Trophoblast cell (in vitro differentiated cells and primary cell): ENCODE data around the gene FMOD.
"Not testable (repeated sequence)": the region's sequence is repeated elsewhere in the genome, so short reads cannot be mapped to it uniquely, and the experiment has no call there.

Experiments
- DNase-seq, 2 donors: peaks; one replicate each; pipeline ENCODE4 v3.0.0-alpha.2; 2016
- H2AFZ ChIP-seq: 2 replicates; pipeline ENCODE4 v1.6.1; 2013; ENCODE audit warnings: low read length, moderate library complexity, mild to moderate bottlenecking; ENCODE audit not compliant: insufficient read depth, poor library complexity
- H2AK5ac ChIP-seq: 2 replicates; pipeline ENCODE4 v1.6.1; 2013; ENCODE audit warnings: mild to moderate bottlenecking, low read length
- H2BK120ac ChIP-seq: 2 replicates; pipeline ENCODE4 v1.6.1; 2013; ENCODE audit warnings: low read length, mild to moderate bottlenecking, moderate library complexity; ENCODE audit not compliant: insufficient read depth, poor library complexity
- H2BK12ac ChIP-seq: 2 replicates; pipeline ENCODE4 v1.6.1; 2013; ENCODE audit warnings: mild to moderate bottlenecking, low read length, moderate library complexity
- H2BK5ac ChIP-seq: 2 replicates; pipeline ENCODE4 v1.6.1; 2013; ENCODE audit warnings: low read length, low read depth, moderate library complexity, mild to moderate bottlenecking; ENCODE audit not compliant: poor library complexity
- H3K14ac ChIP-seq: 2 replicates; pipeline ENCODE4 v1.6.1; 2013; ENCODE audit warnings: mild to moderate bottlenecking, low read length
- H3K18ac ChIP-seq: 2 replicates; pipeline ENCODE4 v1.6.1; 2013; ENCODE audit warnings: mild to moderate bottlenecking, low read length
- H3K23ac ChIP-seq: 2 replicates; pipeline ENCODE4 v1.6.1; 2013; ENCODE audit warnings: low read length
- H3K27ac ChIP-seq: 2 replicates; pipeline ENCODE4 v1.5.1; 2013; ENCODE audit warnings: low read depth, mild to moderate bottlenecking, inconsistent platforms, low read length, moderate library complexity
- H3K27me3 ChIP-seq: 2 replicates; pipeline ENCODE4 v1.6.1; 2013; ENCODE audit warnings: inconsistent platforms, mild to moderate bottlenecking, low read length, moderate library complexity; ENCODE audit not compliant: insufficient read depth
- H3K36me3 ChIP-seq, 2 experiments: 1 replicate in 1 of 2; 2 replicates in 1 of 2; pipeline ENCODE4 v1.6.1; 2013; ENCODE audit warnings: low read length in 2 of 2, mild to moderate bottlenecking in 2 of 2, moderate library complexity in 1 of 2; ENCODE audit not compliant: insufficient read depth in 2 of 2, control insufficient read depth in 1 of 2
- H3K4ac ChIP-seq: 2 replicates; pipeline ENCODE4 v1.6.1; 2013; ENCODE audit warnings: low read depth, mild to moderate bottlenecking, low read length, moderate library complexity
- H3K4me1 ChIP-seq, 2 experiments: 1 replicate in 1 of 2; 2 replicates in 1 of 2; pipeline ENCODE4 v1.6.1; 2013; ENCODE audit warnings: low read length in 2 of 2, mild to moderate bottlenecking in 2 of 2, moderate library complexity in 1 of 2; ENCODE audit not compliant: insufficient read depth in 2 of 2, control insufficient read depth in 1 of 2
- H3K4me2 ChIP-seq: 2 replicates; pipeline ENCODE4 v1.6.1; 2013; ENCODE audit warnings: inconsistent platforms, mild to moderate bottlenecking, low read length, moderate library complexity
- H3K4me3 ChIP-seq: 2 replicates; pipeline ENCODE4 v1.5.1; 2013; ENCODE audit warnings: mild to moderate bottlenecking, low read depth, low read length, inconsistent platforms
- H3K79me1 ChIP-seq: one replicate; pipeline ENCODE4 v1.6.1; 2013; ENCODE audit warnings: low read length
- H3K79me2 ChIP-seq: 2 replicates; pipeline ENCODE4 v1.6.1; 2013; ENCODE audit warnings: low read length, mild to moderate bottlenecking; ENCODE audit not compliant: control insufficient read depth, insufficient read depth, poor library complexity
- H3K9ac ChIP-seq: 2 replicates; pipeline ENCODE4 v1.6.1; 2013; ENCODE audit warnings: mild to moderate bottlenecking, low read length
- H3K9me3 ChIP-seq: 2 replicates; pipeline ENCODE4 v1.6.1; 2013; ENCODE audit warnings: low read depth, mild to moderate bottlenecking, control low read depth, inconsistent platforms, low read length; ENCODE audit not compliant: insufficient read depth
- H4K12ac ChIP-seq: 2 replicates; pipeline ENCODE4 v1.6.1; 2013; ENCODE audit warnings: low read depth, mild to moderate bottlenecking, low read length, moderate library complexity
- H4K8ac ChIP-seq: 2 replicates; pipeline ENCODE4 v1.6.1; 2013; ENCODE audit warnings: low read depth, mild to moderate bottlenecking, low read length, moderate library complexity
- H4K91ac ChIP-seq: one replicate; pipeline ENCODE4 v1.6.1; 2013; ENCODE audit warnings: low read depth, mild to moderate bottlenecking, low read length, moderate library complexity
- WGBS: extraction: QIAGEN DNeasy Blood & Tissue Kit; methylation state at CpG from one replicate; pipeline ENCODE4 v1.1.7; 2013; ENCODE audit warnings: missing lambda C conversion rate; ENCODE audit not compliant: insufficient read length, insufficient coverage; ENCODE audit errors: extremely low coverage; 5-methylcytosine and 5-hydroxymethylcytosine counted together

FMOD gene

DNA sequence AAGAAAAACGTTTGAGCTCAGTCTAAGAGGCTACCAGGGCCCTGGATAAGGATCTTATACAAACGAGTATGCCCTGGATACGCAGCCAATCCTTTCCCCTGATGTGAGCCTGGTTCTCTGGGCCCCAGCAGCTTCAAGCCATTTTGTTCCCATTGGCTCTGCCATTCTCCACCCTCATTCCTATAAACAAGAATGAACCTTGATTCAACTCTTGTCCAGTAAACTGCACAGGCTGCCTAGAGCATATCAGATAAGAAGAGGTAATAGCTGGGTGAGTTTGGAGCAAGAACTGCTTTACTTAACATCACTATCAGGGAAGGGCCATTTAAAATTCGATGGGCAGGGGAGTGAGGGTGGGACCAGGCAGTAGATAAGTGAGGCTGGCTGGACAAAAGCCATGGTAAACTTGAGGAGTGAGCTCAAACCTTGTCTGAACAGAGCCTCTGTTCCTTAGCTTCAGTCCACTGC is 34.3 kb downstream of the FMOD start:
- H3K27ac ChIP-seq = no peak overlapping the region
- H3K23ac ChIP-seq = no peak overlapping the region
- no peak overlapping the region for H3K4me3 ChIP-seq
- no peaks in the 10 kb centered on the region for H3K4me1 ChIP-seq
- no peaks in the 10 kb centered on the region for H3K27me3 ChIP-seq
- H4K8ac ChIP-seq = no peak overlapping the region
- no peaks in the 10 kb centered on the region for H3K79me2 ChIP-seq
- no peak overlapping the region for H2BK120ac ChIP-seq
- H2BK12ac ChIP-seq = no peak overlapping the region
- H2AK5ac ChIP-seq = no peak overlapping the region
- DNase-seq = peak; percentile 32 to 61
- no peak overlapping the region for H3K9ac ChIP-seq
- no peak overlapping the region for H2AFZ ChIP-seq
- H3K4me2 ChIP-seq = no peak overlapping the region
- no peaks in the 10 kb centered on the region for H3K79me1 ChIP-seq
- no peaks in the 10 kb centered on the region for H3K9me3 ChIP-seq
- no peak overlapping the region for H2BK5ac ChIP-seq
- no peak overlapping the region for H3K4ac ChIP-seq
- no CpG with 5 or more reads among the region's 4 CpGs for WGBS
- H3K18ac ChIP-seq = no peak overlapping the region
- H3K36me3 ChIP-seq = no peaks in the 10 kb centered on the region
- no peak overlapping the region for H4K91ac ChIP-seq
- no peak overlapping the region for H4K12ac ChIP-seq
- no peak overlapping the region for H3K14ac ChIP-seq

DNA sequence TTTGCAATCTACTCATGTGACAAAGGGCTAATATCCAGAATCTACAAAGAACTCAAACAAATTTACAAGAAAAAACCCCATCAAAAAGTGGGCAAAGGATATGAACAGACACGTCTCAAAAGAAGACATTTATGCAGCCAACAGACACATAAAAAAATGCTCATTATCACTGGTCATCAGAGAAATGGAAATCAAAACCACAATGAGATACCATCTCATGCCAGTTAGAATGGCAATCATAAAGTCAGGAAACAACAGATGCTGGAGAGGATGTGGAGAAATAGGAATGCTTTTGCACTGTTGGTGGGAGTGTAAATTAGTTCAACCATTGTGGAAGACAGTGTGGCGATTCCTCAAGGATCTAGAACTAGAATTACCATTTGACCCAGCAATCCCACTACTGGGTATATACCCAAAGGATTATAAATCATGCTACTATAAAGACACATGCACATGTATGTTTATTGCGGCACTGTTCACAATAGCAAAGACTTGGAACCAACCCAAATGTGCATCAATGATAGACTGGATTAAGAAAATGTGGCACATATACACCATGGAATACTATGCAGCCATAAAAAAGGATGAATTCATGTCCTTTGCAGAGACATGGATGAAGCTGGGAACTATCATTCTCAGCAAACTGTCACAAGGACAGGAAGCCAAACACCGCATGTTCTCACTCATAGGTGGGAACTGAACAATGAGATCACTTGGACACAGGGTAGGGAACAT is 36.7 kb downstream of the FMOD start:
- not testable (repeated sequence) for H3K4me1 ChIP-seq, H2BK120ac ChIP-seq, H3K9me3 ChIP-seq, H3K36me3 ChIP-seq, H4K91ac ChIP-seq, DNase-seq, H3K4me3 ChIP-seq, H3K9ac ChIP-seq, H3K14ac ChIP-seq, H2AFZ ChIP-seq, H4K8ac ChIP-seq, H3K4me2 ChIP-seq, H2BK12ac ChIP-seq, H3K4ac ChIP-seq, H4K12ac ChIP-seq, H3K27ac ChIP-seq, H3K79me1 ChIP-seq, H3K79me2 ChIP-seq, H3K18ac ChIP-seq, H3K27me3 ChIP-seq, H3K23ac ChIP-seq, H2AK5ac ChIP-seq, H2BK5ac ChIP-seq
- WGBS = no CpG with 5 or more reads among the region's 4 CpGs

DNA sequence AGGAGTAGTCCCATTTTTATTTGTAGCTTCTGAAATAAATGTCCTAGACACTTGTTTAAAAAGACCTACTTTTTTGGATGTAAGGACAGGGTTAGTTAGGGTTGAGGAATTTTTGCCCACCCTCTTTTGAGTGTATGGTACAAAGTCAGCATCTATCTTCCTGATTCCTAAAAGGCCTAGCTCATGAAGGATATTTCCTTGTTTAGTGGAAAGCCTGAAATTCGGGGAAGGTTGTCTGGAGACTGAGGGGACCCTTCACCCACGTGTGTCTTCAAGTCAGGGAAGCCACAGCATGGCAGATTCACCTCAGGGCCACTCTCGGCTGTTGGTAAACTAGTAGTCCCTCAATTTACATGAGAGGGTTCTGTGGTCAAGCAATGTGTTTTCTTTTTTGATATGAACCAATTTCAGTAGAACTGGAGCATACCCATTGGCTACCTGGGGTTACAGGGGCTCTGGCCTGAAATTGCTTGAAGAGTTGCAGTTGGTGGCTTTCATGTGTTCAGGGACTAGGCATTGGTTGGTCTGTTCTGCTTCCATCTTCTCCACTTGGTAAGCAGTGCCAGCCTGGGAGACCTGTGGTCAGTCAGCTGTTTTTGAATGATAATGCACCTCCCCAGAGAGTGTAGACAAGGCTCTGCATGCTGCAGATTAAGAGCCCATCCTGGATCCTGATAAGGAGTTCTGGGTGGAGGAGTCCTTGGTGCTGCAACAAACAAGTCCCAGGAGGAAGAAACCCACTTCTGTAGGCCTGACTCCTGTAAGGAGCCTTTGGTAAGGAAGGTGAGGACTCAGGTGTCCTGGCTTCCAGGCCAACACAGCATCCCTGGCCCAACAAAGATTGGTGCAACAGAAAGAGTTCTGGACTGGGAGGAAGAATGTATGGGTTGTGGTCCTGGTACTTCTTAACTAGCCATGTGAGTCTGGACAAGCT is 39.3 kb downstream of the FMOD start:
- Histone ChIP-seq H3K4ac (no peak overlapping the region), H3K9ac (no peak overlapping the region), H2BK5ac (no peak overlapping the region), H3K23ac (no peak overlapping the region), H2AFZ (no peak overlapping the region), H3K79me1 (no peaks in the 10 kb centered on the region), H3K36me3 (peaks cover 4 to 6% of the 10 kb centered on the region in 2 experiments), H3K27me3 (no peaks in the 10 kb centered on the region), H2BK12ac (no peak overlapping the region), H3K18ac (no peak overlapping the region), H3K9me3 (no peaks in the 10 kb centered on the region), H3K4me1 (peaks cover 4 to 6% of the 10 kb centered on the region in 2 experiments), H3K79me2 (peaks cover 1% of the 10 kb centered on the region), H3K4me3 (no peak overlapping the region), H4K8ac (no peak overlapping the region), H4K91ac (no peak overlapping the region), H2BK120ac (no peak overlapping the region), H3K14ac (no peak overlapping the region), H3K27ac (no peak overlapping the region), H2AK5ac (no peak overlapping the region), H4K12ac (no peak overlapping the region), H3K4me2 (no peak overlapping the region)
- DNase-seq = no peak
- no CpG with 5 or more reads among the region's 3 CpGs for WGBS

DNA sequence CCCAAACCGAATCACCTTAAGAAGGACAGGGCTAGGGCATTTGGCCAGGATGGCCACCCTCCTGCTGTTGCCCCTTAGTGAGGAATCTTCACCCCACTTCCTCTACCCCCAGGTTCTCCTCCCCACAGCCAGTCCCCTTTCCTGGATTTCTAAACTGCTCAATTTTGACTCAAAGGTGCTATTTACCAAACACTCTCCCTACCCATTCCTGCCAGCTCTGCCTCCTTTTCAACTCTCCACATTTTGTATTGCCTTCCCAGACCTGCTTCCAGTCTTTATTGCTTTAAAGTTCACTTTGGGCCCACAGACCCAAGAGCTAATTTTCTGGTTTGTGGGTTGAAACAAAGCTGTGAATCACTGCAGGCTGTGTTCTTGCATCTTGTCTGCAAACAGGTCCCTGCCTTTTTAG is 42.0 kb downstream of the FMOD start:
- Histone ChIP-seq H3K27me3 (no peaks in the 10 kb centered on the region), H2BK12ac (no peak overlapping the region), H3K18ac (no peak overlapping the region), H4K12ac (no peak overlapping the region), H3K4me2 (no peak overlapping the region), H4K8ac (no peak overlapping the region), H2BK120ac (no peak overlapping the region), H3K27ac (no peak overlapping the region), H3K79me2 (peaks cover 10% of the 10 kb centered on the region), H3K36me3 (peaks cover 4 to 6% of the 10 kb centered on the region in 2 experiments), H3K4ac (no peak overlapping the region), H2AK5ac (no peak overlapping the region), H3K14ac (no peak overlapping the region), H3K9ac (no peak overlapping the region), H2BK5ac (no peak overlapping the region), H2AFZ (no peak overlapping the region), H3K4me1 (peaks cover 13 to 20% of the 10 kb centered on the region in 2 experiments), H3K4me3 (no peak overlapping the region), H3K23ac (no peak overlapping the region), H4K91ac (no peak overlapping the region), H3K9me3 (no peaks in the 10 kb centered on the region), H3K79me1 (peaks cover 15% of the 10 kb centered on the region)
- DNase-seq = no peak
- WGBS = no CpG with 5 or more reads among the region's 1 CpG
